ENCODE data around the gene RTN4R. TPM values are rescaled to one million over a fixed set of nuclear protein-coding genes. Genes with fewer than 3 reads are reported as not detected.

RTN4R gene
- total RNA-seq, 1 donor from 2014 or later = 2.9 TPM

DNA sequence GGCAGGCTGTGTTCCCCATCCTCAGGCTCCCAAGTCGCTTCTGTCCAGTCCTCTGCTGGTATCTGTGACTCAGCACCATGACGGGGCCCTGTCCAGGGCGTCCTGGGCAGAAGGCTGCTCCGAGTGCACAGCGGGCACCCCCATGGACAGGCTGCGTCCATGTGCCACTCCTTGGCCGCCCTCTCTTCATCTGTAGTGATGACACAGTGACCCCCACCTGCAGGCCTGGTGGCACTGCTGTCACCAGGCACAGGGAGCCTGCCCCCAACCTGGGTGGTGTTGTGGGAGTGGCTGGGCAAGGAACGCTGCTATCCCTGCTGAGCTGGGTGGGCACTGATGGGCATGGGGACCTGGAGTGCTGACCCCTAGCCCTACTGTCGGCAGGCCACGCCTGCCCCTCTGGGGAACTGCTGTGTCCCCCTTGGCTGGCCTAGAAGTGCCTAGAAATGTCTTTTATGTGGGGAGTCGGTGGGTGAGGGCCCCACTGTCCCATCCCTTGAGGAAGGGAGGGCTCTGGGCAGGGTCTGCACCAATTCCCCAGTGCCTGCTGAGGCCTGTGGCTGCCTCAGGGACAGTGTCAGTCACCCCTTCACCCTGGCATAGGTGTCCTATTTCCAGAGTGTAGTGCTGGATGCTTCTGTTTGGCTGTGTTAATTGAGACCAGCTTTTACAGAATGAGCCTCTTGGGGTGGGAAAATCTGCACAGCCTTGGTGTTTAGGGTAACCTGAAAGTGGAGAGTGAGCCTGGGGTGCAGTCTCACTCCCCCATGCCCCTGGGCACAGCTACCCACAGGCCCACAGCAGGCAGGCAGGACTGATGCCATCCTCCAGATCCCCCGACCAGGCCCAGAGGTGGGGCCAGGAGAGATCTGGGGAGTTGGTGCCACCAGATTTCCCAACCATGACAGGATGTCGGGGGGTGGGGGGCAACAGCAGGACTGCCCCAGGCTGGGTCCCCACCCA lies 34.5 kb downstream of the RTN4R start:
- Histone ChIP-seq H2AFZ (ENCODE audit: low read depth, low read length) (no peak overlapping the region), H3K4me1 (ENCODE audit: insufficient read depth, low read length) (no peaks in the 10 kb centered on the region), H3K9ac (ENCODE audit: low read length) (no peak overlapping the region), H4K20me1 (ENCODE audit: insufficient read depth, low read length) (no peaks in the 10 kb centered on the region), H3K79me2 (ENCODE audit: insufficient read depth, low read length) (no peaks in the 10 kb centered on the region), H3K4me3 (ENCODE audit: insufficient read depth, low read depth, low read length) (no peak overlapping the region), H3K27me3 (ENCODE audit: insufficient read depth, low read length) (peaks cover 10% of the 10 kb centered on the region), H3K9me3 (ENCODE audit: insufficient read depth, low read depth, low read length) (no peaks in the 10 kb centered on the region), H3K4me2 (ENCODE audit: low read length) (no peak overlapping the region), H3K36me3 (ENCODE audit: insufficient read depth, low read length) (no peaks in the 10 kb centered on the region), H3K27ac (ENCODE audit: low read depth, low read length) (no peak overlapping the region)
- TF ChIP-seq, protein P1, sequence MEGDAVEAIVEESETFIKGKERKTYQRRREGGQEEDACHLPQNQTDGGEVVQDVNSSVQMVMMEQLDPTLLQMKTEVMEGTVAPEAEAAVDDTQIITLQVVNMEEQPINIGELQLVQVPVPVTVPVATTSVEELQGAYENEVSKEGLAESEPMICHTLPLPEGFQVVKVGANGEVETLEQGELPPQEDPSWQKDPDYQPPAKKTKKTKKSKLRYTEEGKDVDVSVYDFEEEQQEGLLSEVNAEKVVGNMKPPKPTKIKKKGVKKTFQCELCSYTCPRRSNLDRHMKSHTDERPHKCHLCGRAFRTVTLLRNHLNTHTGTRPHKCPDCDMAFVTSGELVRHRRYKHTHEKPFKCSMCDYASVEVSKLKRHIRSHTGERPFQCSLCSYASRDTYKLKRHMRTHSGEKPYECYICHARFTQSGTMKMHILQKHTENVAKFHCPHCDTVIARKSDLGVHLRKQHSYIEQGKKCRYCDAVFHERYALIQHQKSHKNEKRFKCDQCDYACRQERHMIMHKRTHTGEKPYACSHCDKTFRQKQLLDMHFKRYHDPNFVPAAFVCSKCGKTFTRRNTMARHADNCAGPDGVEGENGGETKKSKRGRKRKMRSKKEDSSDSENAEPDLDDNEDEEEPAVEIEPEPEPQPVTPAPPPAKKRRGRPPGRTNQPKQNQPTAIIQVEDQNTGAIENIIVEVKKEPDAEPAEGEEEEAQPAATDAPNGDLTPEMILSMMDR (IDR thresholded peaks at IDR 0.05; ENCODE audit: insufficient read depth, low read depth, low read length) = no peak
- TF ChIP-seq EZH2 (IDR thresholded peaks at IDR 0.05; ENCODE audit: insufficient read depth, low read length) = no peak
- Mint-ChIP-seq H3K9me3 (ENCODE audit: unreplicated experiment) (no peaks in the 10 kb centered on the region), H3K27ac (ENCODE audit: unreplicated experiment) (no peak overlapping the region), H3K4me3 (ENCODE audit: unreplicated experiment) (no peak overlapping the region), H3K36me3 (ENCODE audit: low read depth, unreplicated experiment) (no peaks in the 10 kb centered on the region), H3K4me1 (ENCODE audit: low read depth, unreplicated experiment) (no peaks in the 10 kb centered on the region), H3K27me3 (ENCODE audit: low read depth, unreplicated experiment) (peaks cover 18% of the 10 kb centered on the region)
- DNase-seq (ENCODE audit: low read depth) (no peak), FAIRE-seq (no peak)

DNA sequence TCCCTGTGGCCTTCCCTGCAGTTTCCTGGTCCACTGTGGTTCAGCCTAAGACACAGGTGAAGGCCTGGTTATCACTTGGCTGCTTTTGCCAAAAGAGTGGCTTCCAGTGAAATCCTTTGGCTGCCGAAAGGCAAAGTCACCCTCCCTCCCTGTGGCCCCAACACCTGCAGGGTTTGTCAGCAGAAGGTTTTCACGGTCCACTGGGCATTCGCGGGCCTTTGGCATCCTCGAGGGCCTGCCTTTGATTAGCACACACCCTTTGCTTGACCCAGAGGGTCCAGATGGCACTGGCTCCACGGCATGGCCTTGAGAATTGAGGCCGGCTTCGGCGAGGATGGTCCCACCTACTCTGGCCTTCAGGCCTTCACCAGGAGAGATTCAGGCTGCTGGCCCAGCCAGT lies 35.3 kb downstream of the RTN4R start:
- H3K9ac ChIP-seq (ENCODE audit: low read length) = no peak overlapping the region
- no peaks in the 10 kb centered on the region for H3K36me3 ChIP-seq (ENCODE audit: insufficient read depth, low read length)
- TF ChIP-seq, protein P1 (IDR thresholded peaks at IDR 0.05; ENCODE audit: insufficient read depth, low read depth, low read length) = no peak
- TF ChIP-seq EZH2 (IDR thresholded peaks at IDR 0.05; ENCODE audit: insufficient read depth, low read length) = no peak
- no peak overlapping the region for H2AFZ ChIP-seq (ENCODE audit: low read depth, low read length)
- FAIRE-seq (no peak), DNase-seq (ENCODE audit: low read depth) (no peak)
- Mint-ChIP-seq H3K27ac (ENCODE audit: unreplicated experiment) (no peak overlapping the region), H3K4me1 (ENCODE audit: low read depth, unreplicated experiment) (no peaks in the 10 kb centered on the region), H3K36me3 (ENCODE audit: low read depth, unreplicated experiment) (no peaks in the 10 kb centered on the region), H3K27me3 (ENCODE audit: low read depth, unreplicated experiment) (peaks cover 18% of the 10 kb centered on the region), H3K9me3 (ENCODE audit: unreplicated experiment) (no peaks in the 10 kb centered on the region), H3K4me3 (ENCODE audit: unreplicated experiment) (no peak overlapping the region)
- peaks cover 10% of the 10 kb centered on the region for H3K27me3 ChIP-seq (ENCODE audit: insufficient read depth, low read length)
- no peak overlapping the region for H3K4me2 ChIP-seq (ENCODE audit: low read length)
- no peak overlapping the region for H3K4me3 ChIP-seq (ENCODE audit: insufficient read depth, low read depth, low read length)
- H3K9me3 ChIP-seq (ENCODE audit: insufficient read depth, low read depth, low read length) = no peaks in the 10 kb centered on the region
- H3K27ac ChIP-seq (ENCODE audit: low read depth, low read length) = no peak overlapping the region
- no peaks in the 10 kb centered on the region for H4K20me1 ChIP-seq (ENCODE audit: insufficient read depth, low read length)
- H3K4me1 ChIP-seq (ENCODE audit: insufficient read depth, low read length) = no peaks in the 10 kb centered on the region
- H3K79me2 ChIP-seq (ENCODE audit: insufficient read depth, low read length) = no peaks in the 10 kb centered on the region

DNA sequence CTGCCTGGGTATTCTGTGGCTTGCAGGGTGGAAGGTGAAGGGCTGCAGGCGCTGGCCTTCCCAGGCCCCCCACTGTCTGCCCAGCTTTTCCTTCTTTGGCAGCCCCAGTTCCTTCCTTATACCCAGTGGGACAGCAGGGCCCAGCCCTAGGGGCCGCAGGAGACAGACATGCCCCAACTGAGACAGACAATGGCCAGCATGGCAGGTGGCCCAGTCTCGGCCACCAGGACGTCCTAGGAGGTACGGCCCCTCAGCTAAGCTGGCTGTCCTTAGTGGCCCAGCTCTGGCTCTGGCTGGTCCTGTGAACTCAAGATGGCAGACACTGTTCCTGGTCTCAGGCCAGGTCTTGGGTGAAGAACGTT lies 35.9 kb downstream of the RTN4R start:
- no peak overlapping the region for H3K27ac ChIP-seq (ENCODE audit: low read depth, low read length)
- DNase-seq (ENCODE audit: low read depth) = no peak
- peaks cover 18% of the 10 kb centered on the region for H3K27me3 Mint-ChIP-seq (ENCODE audit: low read depth, unreplicated experiment)
- H3K36me3 Mint-ChIP-seq (ENCODE audit: low read depth, unreplicated experiment) = no peaks in the 10 kb centered on the region
- H2AFZ ChIP-seq (ENCODE audit: low read depth, low read length) = no peak overlapping the region
- TF ChIP-seq, protein P1 (IDR thresholded peaks at IDR 0.05; ENCODE audit: insufficient read depth, low read depth, low read length) = no peak
- TF ChIP-seq EZH2 (IDR thresholded peaks at IDR 0.05; ENCODE audit: insufficient read depth, low read length) = no peak
- no peaks in the 10 kb centered on the region for H3K4me1 Mint-ChIP-seq (ENCODE audit: low read depth, unreplicated experiment)
- H3K4me1 ChIP-seq (ENCODE audit: insufficient read depth, low read length) = no peaks in the 10 kb centered on the region
- no peak overlapping the region for H3K27ac Mint-ChIP-seq (ENCODE audit: unreplicated experiment)
- H3K79me2 ChIP-seq (ENCODE audit: insufficient read depth, low read length) = no peaks in the 10 kb centered on the region
- peaks cover 10% of the 10 kb centered on the region for H3K27me3 ChIP-seq (ENCODE audit: insufficient read depth, low read length)
- no peak overlapping the region for H3K4me3 ChIP-seq (ENCODE audit: insufficient read depth, low read depth, low read length)
- H3K36me3 ChIP-seq (ENCODE audit: insufficient read depth, low read length) = no peaks in the 10 kb centered on the region
- H3K9me3 ChIP-seq (ENCODE audit: insufficient read depth, low read depth, low read length) = no peaks in the 10 kb centered on the region
- no peak overlapping the region for H3K4me2 ChIP-seq (ENCODE audit: low read length)
- H3K9ac ChIP-seq (ENCODE audit: low read length) = no peak overlapping the region
- no peaks in the 10 kb centered on the region for H3K9me3 Mint-ChIP-seq (ENCODE audit: unreplicated experiment)
- H4K20me1 ChIP-seq (ENCODE audit: insufficient read depth, low read length) = no peaks in the 10 kb centered on the region
- no peak overlapping the region for H3K4me3 Mint-ChIP-seq (ENCODE audit: unreplicated experiment)
- no peak for FAIRE-seq
